ENCODE measurements around the gene KRTAP10-3. TPM values are rescaled to one million over a fixed set of nuclear protein-coding genes. Genes with fewer than 3 reads are reported as not detected.
"Not testable (repeated sequence)": the region's sequence is repeated elsewhere in the genome, so short reads cannot be mapped to it uniquely, and the experiment has no call there.

Gene KRTAP10-3
- total RNA-seq, 1 experiment from 2014 or later = not detected

GRCh38 chr21:44550807-44551206 lies 7.8 kb downstream of the KRTAP10-3 start:
- Histone ChIP-seq H3K36me3 (ENCODE audit: control insufficient read depth, insufficient read depth, low read length) (no peaks in the 10 kb centered on the region), H3K9me3 (peaks cover 6% of the 10 kb centered on the region), H3K4me3 (ENCODE audit: low read depth, low read length) (no peak overlapping the region), H3K4me1 (0 out of 2 replicates have a peak, but pooled peaks cover 3% of the 10 kb centered on the region), H3K27me3 (replicated peaks; ENCODE audit: control insufficient read depth, insufficient read depth, low read length) (no peaks in the 10 kb centered on the region; the same call in 1 of the 2 replicates)
- no peak for DNase-seq
- POLR2A ChIA-PET = no interaction called here
- intact Hi-C loops (cut with micrococcal nuclease; ENCODE audit: unreplicated experiment) = no loop called here
- Mint-ChIP-seq H3K4me1 (ENCODE audit: low read depth, unreplicated experiment) (no peaks in the 10 kb centered on the region), H3K9me3 (ENCODE audit: unreplicated experiment) (peaks cover 18% of the 10 kb centered on the region), H3K4me3 (ENCODE audit: unreplicated experiment) (no peak overlapping the region), H3K27ac (ENCODE audit: unreplicated experiment) (peak overlapping the region; percentile 59), H3K27me3 (ENCODE audit: insufficient read depth, unreplicated experiment) (peaks cover 5% of the 10 kb centered on the region), H3K36me3 (ENCODE audit: insufficient read depth, unreplicated experiment) (no peaks in the 10 kb centered on the region)
- BruUV-seq (replicated peaks) = no TSS peak
- CTCF ChIA-PET = interaction anchor here (0.7 kb wide), 1 partner anchor 77 kb away, joined by 3 read pairs; no protein-coding TSS in a partner anchor
- TF ChIP-seq CTCF (IDR thresholded peaks at IDR 0.05; ENCODE audit: insufficient read depth in 1 of 2, low read depth in 1 of 2, low read length in 1 of 2, severe bottlenecking in 1 of 2, unreplicated experiment in 1 of 2) = no peak

DNA sequence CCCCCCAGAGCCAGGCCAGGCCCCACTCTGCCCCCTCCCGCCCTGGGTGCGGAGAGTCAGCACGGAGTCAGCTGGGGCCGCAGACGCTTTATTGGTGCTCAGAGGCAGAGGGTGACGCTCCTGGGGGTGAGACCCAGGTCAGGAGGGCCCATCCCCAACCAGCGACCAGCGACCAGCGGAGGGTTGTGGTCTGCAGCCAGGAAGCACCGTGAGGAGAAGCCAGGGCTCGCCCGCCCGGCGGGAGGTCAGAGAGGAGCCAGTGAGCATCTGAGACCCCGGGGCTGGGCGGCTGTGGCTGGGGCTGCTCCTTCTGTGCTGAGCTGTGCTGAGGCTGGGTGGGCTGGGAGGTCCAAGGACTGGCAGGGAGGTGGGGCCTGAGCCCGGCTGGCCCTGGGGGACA lies 8.3 kb downstream of the KRTAP10-3 start:
- H3K4me1 ChIP-seq; H3K9me3 ChIP-seq; H3K27me3 ChIP-seq (replicated peaks; ENCODE audit: control insufficient read depth, insufficient read depth, low read length); H3K27me3 Mint-ChIP-seq (ENCODE audit: insufficient read depth, unreplicated experiment); H3K4me3 ChIP-seq (ENCODE audit: low read depth, low read length); H3K27ac Mint-ChIP-seq (ENCODE audit: unreplicated experiment); H3K4me3 Mint-ChIP-seq (ENCODE audit: unreplicated experiment); H3K36me3 ChIP-seq (ENCODE audit: control insufficient read depth, insufficient read depth, low read length); H3K4me1 Mint-ChIP-seq (ENCODE audit: low read depth, unreplicated experiment); intact Hi-C loops (cut with micrococcal nuclease; ENCODE audit: unreplicated experiment); H3K36me3 Mint-ChIP-seq (ENCODE audit: insufficient read depth, unreplicated experiment); POLR2A ChIA-PET; BruUV-seq (replicated peaks); DNase-seq: not testable (repeated sequence)
- H3K9me3 Mint-ChIP-seq (ENCODE audit: unreplicated experiment) = peaks cover 18% of the 10 kb centered on the region
- CTCF ChIA-PET = interaction anchor here (0.7 kb wide), 1 partner anchor 77 kb away, joined by 3 read pairs; no protein-coding TSS in a partner anchor

DNA sequence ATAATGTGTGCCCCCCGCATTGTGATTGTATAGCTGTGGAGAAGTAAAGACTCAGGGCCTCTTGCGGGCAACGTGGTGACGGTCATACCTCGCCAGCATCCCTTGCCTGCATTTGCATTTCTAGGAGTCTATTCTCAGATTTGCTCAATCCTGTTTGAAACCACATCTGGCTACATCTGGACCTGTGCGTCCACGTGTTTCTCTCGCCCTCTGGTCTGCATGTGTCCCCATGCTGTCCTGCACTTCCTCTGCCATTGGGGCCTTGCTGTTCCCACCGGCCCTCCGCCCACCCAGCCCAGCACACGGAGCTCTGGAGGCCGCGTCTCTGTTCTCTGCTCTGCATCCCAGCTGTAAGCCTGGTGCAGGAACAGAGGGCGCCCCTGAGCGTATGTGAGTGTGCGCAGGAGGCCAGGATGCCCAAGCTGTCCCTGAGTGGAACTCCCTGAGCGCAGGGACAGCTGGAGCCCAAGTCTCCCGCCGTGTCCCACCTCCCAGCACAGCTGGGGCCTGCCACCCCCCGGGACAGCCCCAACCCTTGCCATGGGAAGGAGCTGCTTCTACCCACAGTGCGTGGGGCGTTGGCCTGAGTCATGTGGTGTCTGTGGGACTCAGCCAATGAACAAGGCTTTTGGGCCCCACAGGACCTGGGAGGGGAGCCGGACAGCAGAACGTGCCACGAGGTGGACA lies 8.9 kb downstream of the KRTAP10-3 start:
- Mint-ChIP-seq H3K27ac (ENCODE audit: unreplicated experiment) (no peak overlapping the region), H3K27me3 (ENCODE audit: insufficient read depth, unreplicated experiment) (peaks cover 3% of the 10 kb centered on the region), H3K9me3 (ENCODE audit: unreplicated experiment) (peaks cover 18% of the 10 kb centered on the region), H3K36me3 (ENCODE audit: insufficient read depth, unreplicated experiment) (no peaks in the 10 kb centered on the region), H3K4me1 (ENCODE audit: low read depth, unreplicated experiment) (no peaks in the 10 kb centered on the region), H3K4me3 (ENCODE audit: unreplicated experiment) (no peak overlapping the region)
- no peaks in the 10 kb centered on the region for H3K36me3 ChIP-seq (ENCODE audit: control insufficient read depth, insufficient read depth, low read length)
- H3K27me3 ChIP-seq (replicated peaks; ENCODE audit: control insufficient read depth, insufficient read depth, low read length) = no peaks in the 10 kb centered on the region; the same call in 1 of the 2 replicates
- 0 out of 2 replicates have a peak, but pooled peaks cover 3% of the 10 kb centered on the region for H3K4me1 ChIP-seq
- ChIA-PET CTCF (no interaction called here), POLR2A (no interaction called here)
- intact Hi-C loops (cut with micrococcal nuclease; ENCODE audit: unreplicated experiment) = no loop called here
- no peak for TF ChIP-seq CTCF (IDR thresholded peaks at IDR 0.05; ENCODE audit: insufficient read depth in 1 of 2, low read depth in 1 of 2, low read length in 1 of 2, severe bottlenecking in 1 of 2, unreplicated experiment in 1 of 2)
- no TSS peak for BruUV-seq (replicated peaks)
- no peak for DNase-seq
- peaks cover 6% of the 10 kb centered on the region for H3K9me3 ChIP-seq
- H3K4me3 ChIP-seq (ENCODE audit: low read depth, low read length) = no peak overlapping the region
